Measurements from ENCODE around the gene GRM4. TPM values are rescaled to one million over a fixed set of nuclear protein-coding genes. Genes with fewer than 3 reads are reported as not detected.

GRM4 gene
- polyA plus RNA-seq, 4 donors = 0.07 to 0.09 TPM; not detected in 2

GRCh38 chr6:33975661-33976436, 170.0 kb downstream of the GRM4 start:
- Histone ChIP-seq H3K27me3 (ENCODE audit: control insufficient read depth in 3 of 3, insufficient read depth in 3 of 3, low read length in 3 of 3) (peaks cover 0 to 36% (median 10%) of the 10 kb centered on the region in 3 donors), H3K36me3 (ENCODE audit: control insufficient read depth in 3 of 3, insufficient read depth in 2 of 3, low read depth in 1 of 3, low read length in 3 of 3) (no peaks in the 10 kb centered on the region), H3K4me3 (ENCODE audit: low read depth in 1 of 3, low read length in 3 of 3) (no peak overlapping the region), H3K4me1 (ENCODE audit: control insufficient read depth in 3 of 3, insufficient read depth in 2 of 3, low read depth in 1 of 3, low read length in 2 of 3) (no peaks in the 10 kb centered on the region), H3K27ac (ENCODE audit: low read depth in 1 of 3, low read length in 2 of 3) (no peak overlapping the region), H3K9me3 (ENCODE audit: control insufficient read depth in 2 of 2, insufficient read depth in 1 of 2, low read depth in 1 of 2, low read length in 1 of 2) (peaks cover 0 to 7% of the 10 kb centered on the region in 2 donors)
- FAIRE-seq (no peak), DNase-seq (no peak)
- 19 to 45% (median 43%) methylated on average over 44 of the region's 44 CpGs for WGBS, 3 donors

GRCh38 chr6:33974471-33974870, 171.4 kb downstream of the GRM4 start:
- Histone ChIP-seq H3K27ac (ENCODE audit: low read depth in 1 of 3, low read length in 2 of 3) (no peak overlapping the region), H3K36me3 (ENCODE audit: control insufficient read depth in 3 of 3, insufficient read depth in 2 of 3, low read depth in 1 of 3, low read length in 3 of 3) (no peaks in the 10 kb centered on the region), H3K9me3 (ENCODE audit: control insufficient read depth in 2 of 2, insufficient read depth in 1 of 2, low read depth in 1 of 2, low read length in 1 of 2) (peaks cover 0 to 7% of the 10 kb centered on the region in 2 donors), H3K27me3 (ENCODE audit: control insufficient read depth in 3 of 3, insufficient read depth in 3 of 3, low read length in 3 of 3) (peaks cover 0 to 36% (median 10%) of the 10 kb centered on the region in 3 donors), H3K4me1 (ENCODE audit: control insufficient read depth in 3 of 3, insufficient read depth in 2 of 3, low read depth in 1 of 3, low read length in 2 of 3) (no peaks in the 10 kb centered on the region), H3K4me3 (ENCODE audit: low read depth in 1 of 3, low read length in 3 of 3) (no peak overlapping the region)
- DNase-seq (no peak), FAIRE-seq (no peak)
- WGBS, 3 donors = 47 to 79% (median 70%) methylated on average over 2 of the region's 2 CpGs

GRCh38 chr6:33974030-33974429, 171.9 kb downstream of the GRM4 start:
- Histone ChIP-seq H3K27me3 (ENCODE audit: control insufficient read depth in 3 of 3, insufficient read depth in 3 of 3, low read length in 3 of 3) (peaks cover 0 to 36% (median 10%) of the 10 kb centered on the region in 3 donors), H3K36me3 (ENCODE audit: control insufficient read depth in 3 of 3, insufficient read depth in 2 of 3, low read depth in 1 of 3, low read length in 3 of 3) (no peaks in the 10 kb centered on the region), H3K27ac (ENCODE audit: low read depth in 1 of 3, low read length in 2 of 3) (no peak overlapping the region), H3K9me3 (ENCODE audit: control insufficient read depth in 2 of 2, insufficient read depth in 1 of 2, low read depth in 1 of 2, low read length in 1 of 2) (peaks cover 0 to 7% of the 10 kb centered on the region in 2 donors), H3K4me1 (ENCODE audit: control insufficient read depth in 3 of 3, insufficient read depth in 2 of 3, low read depth in 1 of 3, low read length in 2 of 3) (no peaks in the 10 kb centered on the region), H3K4me3 (ENCODE audit: low read depth in 1 of 3, low read length in 3 of 3) (no peak overlapping the region)
- no peak for FAIRE-seq
- 67 to 74% (median 72%) methylated on average over 4 of the region's 4 CpGs for WGBS, 3 donors
- no peak for DNase-seq

GRCh38 chr6:33971580-33971979, 174.3 kb downstream of the GRM4 start:
- no peaks in the 10 kb centered on the region for H3K36me3 ChIP-seq (ENCODE audit: control insufficient read depth in 3 of 3, insufficient read depth in 2 of 3, low read depth in 1 of 3, low read length in 3 of 3)
- FAIRE-seq (no peak), DNase-seq (no peak)
- H3K27ac ChIP-seq (ENCODE audit: low read depth in 1 of 3, low read length in 2 of 3) = no peak overlapping the region
- no peaks in the 10 kb centered on the region for H3K4me1 ChIP-seq (ENCODE audit: control insufficient read depth in 3 of 3, insufficient read depth in 2 of 3, low read depth in 1 of 3, low read length in 2 of 3)
- WGBS, 3 donors = 70 to 76% (median 72%) methylated on average over 4 of the region's 4 CpGs
- H3K4me3 ChIP-seq (ENCODE audit: low read depth in 1 of 3, low read length in 3 of 3) = no peak overlapping the region
- H3K27me3 ChIP-seq (ENCODE audit: control insufficient read depth in 3 of 3, insufficient read depth in 3 of 3, low read length in 3 of 3) = peaks cover 0 to 31% (median 9%) of the 10 kb centered on the region in 3 donors
- H3K9me3 ChIP-seq (ENCODE audit: control insufficient read depth in 2 of 2, insufficient read depth in 1 of 2, low read depth in 1 of 2, low read length in 1 of 2) = peaks cover 0 to 7% of the 10 kb centered on the region in 2 donors

Other genes starting within 250 kb of the GRM4 start
- 100 to 1,000 TPM in 3 of 4 donors, 10 to 100 TPM in 1; 77.6 to 476 (median 170) TPM for gene HMGA1, start 90.8 kb upstream of the GRM4 start, polyA plus RNA-seq
- gene SMIM29, start 102.9 kb upstream of the GRM4 start, polyA plus RNA-seq = 10 to 100 TPM in 3 of 4 donors, 1 to 10 TPM in 1; 9.3 to 27.3 (median 21.5) TPM
- 10 to 100 TPM in 2 of 4 donors, 1 to 10 TPM in 2; 6.5 to 13.4 (median 9.2) TPM for gene NUDT3, start 246.6 kb upstream of the GRM4 start, polyA plus RNA-seq

Measured in small intestine (tissue), 7 donors.